GM12874 (cell line): ENCODE measurements around the gene PIK3C2B.

ENCODE experiments used
- CTCF ChIP-seq: IDR thresholded peaks from 2 replicates; pipeline ENCODE4 v1.5.1; 2011; ENCODE audit warnings: low read depth, mild to moderate bottlenecking, control low read depth, low read length, moderate library complexity; ENCODE audit not compliant: insufficient read depth

Gene PIK3C2B

DNA sequence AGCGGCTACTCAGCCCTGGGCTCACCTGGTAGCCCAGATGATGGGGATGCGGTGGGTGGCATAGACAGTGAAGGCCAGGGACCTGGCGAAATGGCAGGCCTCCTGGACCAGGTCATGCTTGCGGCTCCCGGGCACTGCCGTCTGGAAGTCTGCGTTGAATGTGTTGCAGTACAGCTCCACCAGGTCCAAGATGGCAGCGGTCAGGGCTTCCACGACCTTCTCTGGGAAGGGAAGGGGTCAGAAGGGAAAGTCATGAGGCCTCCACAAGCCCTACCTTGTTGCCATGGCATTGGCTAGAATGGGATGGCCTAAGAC, 38.8 kb downstream of the PIK3C2B start:
- TF ChIP-seq CTCF, result no peak

GRCh38 chr1:204455063-204455830, 39.4 kb downstream of the PIK3C2B start:
- TF ChIP-seq CTCF, result no peak

DNA sequence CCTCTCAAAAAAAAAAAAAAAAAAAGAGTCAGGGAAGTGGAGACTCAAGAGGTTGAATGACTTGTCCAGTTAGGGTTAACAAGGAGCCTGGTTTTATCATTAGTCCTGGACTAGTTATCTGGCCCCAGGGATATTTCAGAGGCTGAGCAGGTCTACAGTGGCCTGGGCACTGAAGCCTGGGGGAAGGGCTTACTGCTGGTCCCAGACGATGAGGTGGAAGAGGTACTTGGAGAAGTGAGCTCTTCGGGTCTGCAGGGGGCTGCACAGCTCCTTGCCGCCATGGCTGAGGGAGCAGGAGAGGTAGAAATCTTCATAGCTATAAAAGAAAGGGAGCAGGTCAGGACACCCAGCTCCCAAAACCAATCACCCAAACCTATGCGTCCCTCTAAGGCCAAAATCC, 40.1 kb downstream of the PIK3C2B start:
- TF ChIP-seq CTCF, result no peak

DNA sequence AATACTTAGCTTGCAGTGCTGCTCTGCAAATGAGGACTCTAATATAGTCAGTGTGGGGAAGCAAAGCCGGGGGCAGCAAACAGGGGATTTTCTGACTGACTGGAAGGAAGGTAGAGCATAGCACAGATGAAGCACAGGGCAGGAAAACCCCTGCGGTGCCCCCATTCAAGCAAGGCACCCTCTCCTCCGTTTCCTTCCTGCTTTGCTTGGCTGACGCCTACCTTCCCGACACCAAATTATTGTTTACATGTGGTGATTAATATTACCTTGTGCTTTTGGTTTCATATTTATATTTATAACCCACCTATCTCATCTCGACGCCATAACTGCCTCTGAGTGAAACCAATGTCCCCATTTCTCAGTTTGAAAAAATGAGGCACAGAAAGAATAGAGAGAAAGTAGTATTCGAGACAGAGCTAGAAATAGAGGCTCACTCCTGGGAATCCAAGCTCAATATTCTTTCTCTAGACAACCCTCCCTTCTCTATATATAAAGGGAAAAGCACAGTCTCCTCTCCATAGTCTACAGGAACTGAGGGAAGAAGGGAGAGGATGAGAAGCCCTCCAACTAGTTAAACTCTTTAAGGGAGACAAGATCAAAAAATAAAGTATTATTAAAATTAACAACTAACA, 41.3 kb downstream of the PIK3C2B start:
- TF ChIP-seq CTCF, result no peak

DNA sequence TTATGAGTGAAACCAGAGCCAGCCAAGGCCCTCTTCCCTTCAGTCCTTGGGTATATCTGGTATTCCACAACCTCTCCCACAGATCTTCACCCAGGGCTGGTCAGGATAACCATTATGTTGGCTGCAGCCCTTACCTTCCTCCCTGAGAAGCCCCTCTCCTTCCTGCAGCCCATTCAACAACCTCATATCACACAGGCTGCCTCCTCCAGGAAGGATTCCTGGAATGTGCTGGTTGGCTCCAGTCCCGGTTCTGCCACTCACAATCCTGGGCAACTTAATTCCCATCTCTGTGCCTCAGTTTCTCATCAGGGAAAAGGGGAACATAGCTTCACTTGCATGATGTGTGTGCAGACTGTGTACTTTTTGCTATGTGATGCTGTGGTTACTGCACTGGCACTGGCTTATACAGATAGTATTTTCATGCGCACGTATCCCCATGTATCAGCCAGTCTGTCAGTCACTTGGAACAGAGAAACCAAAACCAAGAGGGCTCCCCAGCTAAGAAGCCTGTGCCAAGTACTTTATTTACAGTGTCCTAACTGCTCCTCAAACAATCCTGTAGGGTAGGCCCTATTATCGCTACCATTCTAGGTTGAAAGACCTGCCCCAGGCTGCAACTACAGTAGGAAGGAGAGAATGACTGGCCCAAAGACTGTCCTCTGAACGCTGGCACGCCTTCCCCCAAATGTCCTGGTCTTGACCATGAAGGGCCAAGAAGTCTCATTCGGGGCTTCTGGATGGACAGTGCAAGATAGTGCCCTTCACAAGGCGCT, 43.1 kb downstream of the PIK3C2B start:
- TF ChIP-seq CTCF, result no peak

GRCh38 chr1:204450461-204451257, 43.9 kb downstream of the PIK3C2B start:
- no peak for TF ChIP-seq CTCF
